Lower leg skin (tissue), 4 donors: Measurements from ENCODE around the gene ZNF385A. TPM values are rescaled to one million over a fixed set of nuclear protein-coding genes. Genes with fewer than 3 reads are reported as not detected.

Experiments
- DNase-seq, 2 donors: peaks; one replicate each; pipeline ENCODE4 v3.0.0-alpha.2; 2019; ENCODE audit warnings: low spot score in 2 of 2
- H3K4me3 ChIP-seq: fragments of 200-600 bp; sonication (generic); 2 replicates; pipeline ENCODE4 v1.5.1; 2017; ENCODE audit warnings: mild to moderate bottlenecking, low read depth; ENCODE audit not compliant: poor library complexity, severe bottlenecking
- POLR2A ChIP-seq, 2 donors: fragments of 450-650 bp; IDR thresholded peaks; one replicate each; pipeline ENCODE4 v1.6.1; 2016 to 2017; ENCODE audit warnings: antibody characterized with exemption in 2 of 2, mild to moderate bottlenecking in 1 of 2, moderate library complexity in 1 of 2
- WGBS, 2 donors: methylation state at CpG; one replicate each; pipeline ENCODE4 v1.1.5; 2018; 5-methylcytosine and 5-hydroxymethylcytosine counted together
- intact Hi-C: fragments of 100-400 bp; cut with DNase I; formaldehyde crosslinking; loops from one replicate; pipeline ENCODE4 v1.15.0; 2023; ENCODE audit warnings: low total_unique reads
- total RNA-seq, 4 donors: library from RNA; depleted of rRNA; stranded (reverse); fragments of >200 nt; gene quantifications; one replicate each; pipeline ENCODE4 v1.1.0, GENCODE V29; 2016
- TF ChIP-seq, protein P1 (sequence below), 3 donors: fragments of 450-650 bp; IDR thresholded peaks; one replicate each; pipeline ENCODE4 v1.5.1; 2016; ENCODE audit warnings: antibody characterized with exemption in 3 of 3, mild to moderate bottlenecking in 3 of 3, moderate library complexity in 2 of 3

Gene ZNF385A
- total RNA-seq, 4 donors from 2014 or later, result 89.0 to 183 (median 146) TPM

DNA sequence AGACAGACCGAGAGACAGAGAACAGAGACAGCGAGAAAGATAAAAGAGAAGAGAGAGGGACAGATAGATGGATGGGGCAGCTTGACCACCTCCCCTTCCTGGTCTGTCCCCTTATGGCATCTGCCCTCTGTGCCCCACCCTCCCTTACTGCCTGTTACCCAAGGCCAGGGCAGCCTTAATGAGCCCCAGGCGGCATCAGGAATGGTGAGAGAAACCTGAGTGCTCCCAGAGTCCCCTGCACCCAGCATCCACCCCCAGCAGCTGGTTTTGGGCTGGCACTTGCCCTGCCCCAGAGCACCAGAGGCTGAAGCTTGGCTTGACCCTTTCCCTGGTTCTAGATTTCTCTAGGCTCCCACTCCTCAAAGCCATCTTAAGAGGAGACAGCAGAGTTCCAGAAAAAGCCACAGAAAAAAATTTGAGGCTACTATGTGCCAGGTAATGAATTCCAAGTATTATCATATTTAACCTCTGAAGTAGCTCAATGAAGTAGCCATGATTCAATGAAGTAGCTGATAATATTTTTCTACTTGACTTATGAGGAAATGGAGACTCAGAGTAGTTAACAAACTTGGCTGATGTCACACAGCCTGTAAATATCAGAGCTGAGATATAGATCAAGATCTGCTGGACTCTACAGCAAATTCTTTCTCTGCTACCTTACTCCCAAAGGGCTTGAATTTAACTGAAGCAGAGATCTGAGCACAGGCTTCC is 2.0 kb upstream of the ZNF385A start:
- intact Hi-C loops, result no loop called here
- no peak overlapping the region for H3K4me3 ChIP-seq
- no peak for TF ChIP-seq POLR2A (IDR thresholded peaks at IDR 0.05)
- TF ChIP-seq, protein P1, sequence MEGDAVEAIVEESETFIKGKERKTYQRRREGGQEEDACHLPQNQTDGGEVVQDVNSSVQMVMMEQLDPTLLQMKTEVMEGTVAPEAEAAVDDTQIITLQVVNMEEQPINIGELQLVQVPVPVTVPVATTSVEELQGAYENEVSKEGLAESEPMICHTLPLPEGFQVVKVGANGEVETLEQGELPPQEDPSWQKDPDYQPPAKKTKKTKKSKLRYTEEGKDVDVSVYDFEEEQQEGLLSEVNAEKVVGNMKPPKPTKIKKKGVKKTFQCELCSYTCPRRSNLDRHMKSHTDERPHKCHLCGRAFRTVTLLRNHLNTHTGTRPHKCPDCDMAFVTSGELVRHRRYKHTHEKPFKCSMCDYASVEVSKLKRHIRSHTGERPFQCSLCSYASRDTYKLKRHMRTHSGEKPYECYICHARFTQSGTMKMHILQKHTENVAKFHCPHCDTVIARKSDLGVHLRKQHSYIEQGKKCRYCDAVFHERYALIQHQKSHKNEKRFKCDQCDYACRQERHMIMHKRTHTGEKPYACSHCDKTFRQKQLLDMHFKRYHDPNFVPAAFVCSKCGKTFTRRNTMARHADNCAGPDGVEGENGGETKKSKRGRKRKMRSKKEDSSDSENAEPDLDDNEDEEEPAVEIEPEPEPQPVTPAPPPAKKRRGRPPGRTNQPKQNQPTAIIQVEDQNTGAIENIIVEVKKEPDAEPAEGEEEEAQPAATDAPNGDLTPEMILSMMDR (IDR thresholded peaks at IDR 0.05), result no peak
- no peak for DNase-seq
- 67 to 84% methylated on average over 3 of the region's 3 CpGs for WGBS, 2 donors

DNA sequence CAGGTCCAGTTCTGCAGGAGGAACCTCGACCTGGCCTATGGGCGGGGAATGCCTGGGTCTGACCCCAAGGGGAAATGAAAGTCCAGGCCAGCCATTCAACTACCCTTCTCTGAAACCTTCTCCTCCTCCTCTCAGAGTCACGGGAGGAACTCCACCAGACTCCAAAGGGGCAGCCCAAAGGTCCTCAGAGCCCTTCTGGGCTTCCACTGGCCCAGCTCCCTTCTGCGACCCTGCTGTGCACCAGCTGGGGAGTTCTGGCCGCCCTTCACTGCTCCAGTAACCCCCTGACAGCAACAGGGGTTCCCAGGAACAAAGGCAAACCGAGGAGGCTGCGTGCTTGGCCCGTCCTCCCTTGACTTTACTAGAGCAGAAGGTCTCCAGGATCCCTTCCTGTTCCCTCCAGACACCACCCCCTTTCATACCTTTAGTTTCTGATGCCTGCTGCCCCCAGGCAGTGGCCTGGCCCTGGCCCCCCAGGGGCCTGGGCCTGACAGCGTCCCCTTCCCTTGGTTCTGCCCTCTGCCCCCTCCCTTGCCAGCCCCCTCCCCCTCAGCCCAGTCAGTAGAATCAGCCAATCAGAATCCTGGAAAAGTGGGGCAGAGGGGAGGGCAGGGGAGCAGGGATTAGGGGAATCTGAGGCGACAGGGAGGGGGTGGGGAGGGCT is 850 bp upstream of the ZNF385A start:
- no peak overlapping the region for H3K4me3 ChIP-seq
- no peak for DNase-seq
- no peak for TF ChIP-seq POLR2A (IDR thresholded peaks at IDR 0.05)
- TF ChIP-seq, protein P1 (IDR thresholded peaks at IDR 0.05), result no peak
- 48 to 65% methylated on average over 10 of the region's 10 CpGs for WGBS, 2 donors
- intact Hi-C loops, result no loop called here

DNA sequence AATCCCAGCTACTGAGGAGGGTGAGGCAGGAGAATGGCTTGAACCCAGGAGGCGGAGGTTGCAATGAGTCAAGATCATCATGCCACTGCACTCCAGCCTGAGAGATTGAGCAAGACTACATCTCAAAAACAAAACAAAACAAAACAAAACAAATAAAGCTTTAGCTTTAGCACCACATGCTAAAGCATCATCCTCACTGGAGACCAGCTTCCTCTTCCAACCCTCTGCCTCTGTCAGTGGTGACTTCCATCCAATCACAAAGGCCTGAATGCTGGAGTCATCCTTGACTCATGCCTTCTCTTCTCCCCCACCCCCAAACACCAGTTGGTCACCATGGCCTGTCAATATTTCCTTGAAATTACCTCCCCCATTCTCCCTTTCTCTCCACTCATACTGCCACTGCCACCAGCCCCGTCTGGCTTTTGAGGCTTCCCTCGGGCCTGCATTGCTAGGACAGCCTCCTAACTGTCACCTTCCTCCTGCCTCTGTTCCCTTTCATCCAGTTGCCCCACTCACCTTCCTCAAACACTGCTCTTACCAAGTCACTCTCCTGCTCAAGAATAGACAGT is 1.4 kb downstream of the ZNF385A start:
- no peak overlapping the region for H3K4me3 ChIP-seq
- intact Hi-C loops, result no loop called here
- WGBS, 2 donors, result 61% methylated on average over 3 of the region's 3 CpGs
- no peak for DNase-seq
- TF ChIP-seq, protein P1 (IDR thresholded peaks at IDR 0.05), result no peak

DNA sequence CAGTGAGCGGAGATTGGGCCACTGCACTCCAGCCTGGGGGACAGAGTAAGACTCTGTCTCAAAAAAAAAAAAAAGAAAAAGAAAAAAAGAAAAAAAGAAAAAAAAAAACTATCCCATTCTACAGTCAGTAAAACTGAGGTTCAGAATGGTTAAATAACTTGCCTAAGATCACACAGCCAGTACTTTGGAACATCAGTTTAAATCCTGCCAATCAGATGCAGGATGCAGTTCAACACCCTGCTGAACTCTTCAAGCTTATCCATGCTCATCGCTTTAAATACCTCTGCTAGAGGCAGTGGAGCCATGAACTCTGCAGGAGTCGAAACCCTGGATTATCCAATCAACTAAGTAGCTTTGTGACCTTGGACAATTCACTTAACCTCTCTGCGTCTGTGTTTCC is 3.4 kb downstream of the ZNF385A start:
- no peak for DNase-seq
- WGBS, 2 donors, result 91 to 92% methylated on average over 4 of the region's 4 CpGs
- H3K4me3 ChIP-seq, result no peak overlapping the region
- TF ChIP-seq POLR2A (IDR thresholded peaks at IDR 0.05), result no peak
- TF ChIP-seq, protein P1 (IDR thresholded peaks at IDR 0.05), result no peak
- intact Hi-C loops, result no loop called here

DNA sequence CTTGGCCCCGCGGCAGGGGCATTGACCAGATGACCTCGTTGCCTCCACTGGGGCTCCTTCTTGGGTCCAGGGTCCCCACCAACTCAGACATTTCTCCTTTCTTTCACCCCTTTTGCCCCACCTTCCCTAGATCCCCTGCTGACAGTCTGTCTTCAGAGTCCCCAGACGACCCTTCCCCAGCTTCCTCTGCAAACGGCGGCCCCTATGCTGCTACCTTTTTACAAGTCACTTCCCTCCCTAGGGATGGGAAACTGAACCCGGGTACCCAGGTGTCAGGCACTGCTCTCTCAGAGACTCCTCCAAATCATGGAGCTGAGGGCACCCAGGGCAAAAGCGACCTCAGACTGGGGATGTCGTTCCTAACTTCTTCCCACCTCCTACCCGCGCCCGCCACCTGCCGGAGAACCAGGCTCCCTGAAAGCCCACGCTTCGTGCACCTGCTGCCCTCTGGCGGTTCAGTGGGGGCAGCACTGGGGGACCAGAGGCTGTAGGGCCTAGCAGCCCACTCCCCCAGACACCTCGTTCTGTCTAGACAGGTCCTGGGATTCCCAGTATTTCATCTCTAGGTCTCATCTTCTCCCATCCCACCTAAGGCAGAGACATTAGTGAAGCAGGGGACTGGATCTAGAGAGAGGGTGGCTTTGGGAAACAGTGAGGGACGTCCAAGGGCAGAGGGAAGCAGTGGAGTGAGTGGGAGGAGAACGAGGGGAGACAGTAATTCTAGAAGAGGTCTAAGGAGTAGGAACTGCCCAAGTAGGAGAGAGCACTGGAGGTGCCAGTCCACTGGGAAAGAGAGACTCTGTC is 4.9 kb downstream of the ZNF385A start:
- intact Hi-C loops, result no loop called here
- 17 to 18% methylated on average over 19 of the region's 19 CpGs for WGBS, 2 donors
- DNase-seq, result peak; percentile 86 to 98
- TF ChIP-seq, protein P1 (IDR thresholded peaks at IDR 0.05), result peak in 2 of 3 donors; percentile 6 to 99
- no peak for TF ChIP-seq POLR2A (IDR thresholded peaks at IDR 0.05)
- no peak overlapping the region for H3K4me3 ChIP-seq
